GM18909 (cell line): ENCODE data around the gene ANKHD1.
"Not testable (repeated sequence)": the region's sequence is repeated elsewhere in the genome, so short reads cannot be mapped to it uniquely, and the experiment has no call there.

Experiments
- ATAC-seq: cut with Tn5 transposase; IDR thresholded peaks from one replicate; pipeline ENCODE4 v1.9.1; 2021; ENCODE audit warnings: mild to moderate bottlenecking; ENCODE audit not compliant: unreplicated experiment, poor library complexity

Gene ANKHD1

GRCh38 chr5:140418862-140419520 lies 17.4 kb downstream of the ANKHD1 start:
- no peak for ATAC-seq

- ATAC-seq, result no peak
Measured at GRCh38 chr5:140420226-140420570, 18.6 kb downstream of the ANKHD1 start.

- ATAC-seq, result no peak
Measured at GRCh38 chr5:140420665-140421361, 19.2 kb downstream of the ANKHD1 start.

GRCh38 chr5:140421375-140421774 lies 19.7 kb downstream of the ANKHD1 start:
- ATAC-seq, result not testable (repeated sequence)

GRCh38 chr5:140423609-140424008 lies 22.0 kb downstream of the ANKHD1 start:
- no peak for ATAC-seq

- ATAC-seq, result no peak
Measured at GRCh38 chr5:140424135-140424534, 22.5 kb downstream of the ANKHD1 start.

GRCh38 chr5:140427726-140428125 lies 26.1 kb downstream of the ANKHD1 start:
- ATAC-seq, result not testable (repeated sequence)

- ATAC-seq, result no peak
Measured at GRCh38 chr5:140429724-140430123, 28.1 kb downstream of the ANKHD1 start.

- ATAC-seq, result no peak
Measured at GRCh38 chr5:140432212-140432611, 30.6 kb downstream of the ANKHD1 start.

GRCh38 chr5:140432916-140433315 lies 31.3 kb downstream of the ANKHD1 start:
- no peak for ATAC-seq

- ATAC-seq, result not testable (repeated sequence)
Measured at GRCh38 chr5:140457368-140457767, 55.7 kb downstream of the ANKHD1 start.

GRCh38 chr5:140466981-140467742 lies 65.5 kb downstream of the ANKHD1 start:
- no peak for ATAC-seq

GRCh38 chr5:140468188-140468587 lies 66.6 kb downstream of the ANKHD1 start:
- no peak for ATAC-seq

GRCh38 chr5:140469259-140469658 lies 67.6 kb downstream of the ANKHD1 start:
- no peak for ATAC-seq

GRCh38 chr5:140480310-140481014 lies 78.8 kb downstream of the ANKHD1 start:
- no peak for ATAC-seq

- no peak for ATAC-seq
Measured at GRCh38 chr5:140481758-140482157, 80.1 kb downstream of the ANKHD1 start.

GRCh38 chr5:140483055-140483454 lies 81.4 kb downstream of the ANKHD1 start:
- no peak for ATAC-seq

GRCh38 chr5:140488141-140488540 lies 86.5 kb downstream of the ANKHD1 start:
- not testable (repeated sequence) for ATAC-seq

- no peak for ATAC-seq
Measured at GRCh38 chr5:140488914-140489313, 87.3 kb downstream of the ANKHD1 start.

GRCh38 chr5:140497897-140498296 lies 96.3 kb downstream of the ANKHD1 start:
- no peak for ATAC-seq

GRCh38 chr5:140498591-140498990 lies 97.0 kb downstream of the ANKHD1 start:
- no peak for ATAC-seq
